Suprapubic skin (tissue), 3 donors: ENCODE measurements around the gene MAST4.

Experiments used
- CTCF ChIP-seq, 2 donors: fragments of 200-600 bp in 1 of 2; fragments of 450-650 bp in 1 of 2; sonication (generic) in 1 of 2; IDR thresholded peaks; one replicate each; pipeline ENCODE4 v1.5.1; 2016 to 2019; ENCODE audit warnings: antibody characterized with exemption in 2 of 2, mild to moderate bottlenecking in 1 of 2, moderate library complexity in 1 of 2
- POLR2AphosphoS5 ChIP-seq, 3 donors: sonication (generic); formaldehyde crosslinking; IDR thresholded peaks; one replicate each; pipeline ENCODE4 v1.6.1; 2017; ENCODE audit warnings: antibody characterized with exemption in 3 of 3

- TF ChIP-seq CTCF (IDR thresholded peaks at IDR 0.05) (no peak), POLR2AphosphoS5 (IDR thresholded peaks at IDR 0.05) (no peak)
Measured at GRCh38 chr5:67004730-67005350, 408.6 kb downstream of the MAST4 start.
